Body of pancreas (tissue), 4 donors: ENCODE data around the gene GRIK4.

Experiments used
- POLR2A ChIP-seq, 3 donors: fragments of 450-650 bp; IDR thresholded peaks; one replicate each; pipeline ENCODE4 v1.6.1; 2016; ENCODE audit warnings: antibody characterized with exemption in 3 of 3, mild to moderate bottlenecking in 2 of 3
- TF ChIP-seq, protein P1 (sequence below), 7 experiments: fragments of 450-650 bp in 4 of 7; fragments of 200-600 bp in 3 of 7; sonication (generic) in 3 of 7; IDR thresholded peaks; one replicate each; pipeline ENCODE4 v1.5.1; 2016 to 2019; ENCODE audit warnings: antibody characterized with exemption in 7 of 7

GRCh38 chr11:120595557-120595956 lies 84.0 kb downstream of the GRIK4 start:
- TF ChIP-seq, protein P1, sequence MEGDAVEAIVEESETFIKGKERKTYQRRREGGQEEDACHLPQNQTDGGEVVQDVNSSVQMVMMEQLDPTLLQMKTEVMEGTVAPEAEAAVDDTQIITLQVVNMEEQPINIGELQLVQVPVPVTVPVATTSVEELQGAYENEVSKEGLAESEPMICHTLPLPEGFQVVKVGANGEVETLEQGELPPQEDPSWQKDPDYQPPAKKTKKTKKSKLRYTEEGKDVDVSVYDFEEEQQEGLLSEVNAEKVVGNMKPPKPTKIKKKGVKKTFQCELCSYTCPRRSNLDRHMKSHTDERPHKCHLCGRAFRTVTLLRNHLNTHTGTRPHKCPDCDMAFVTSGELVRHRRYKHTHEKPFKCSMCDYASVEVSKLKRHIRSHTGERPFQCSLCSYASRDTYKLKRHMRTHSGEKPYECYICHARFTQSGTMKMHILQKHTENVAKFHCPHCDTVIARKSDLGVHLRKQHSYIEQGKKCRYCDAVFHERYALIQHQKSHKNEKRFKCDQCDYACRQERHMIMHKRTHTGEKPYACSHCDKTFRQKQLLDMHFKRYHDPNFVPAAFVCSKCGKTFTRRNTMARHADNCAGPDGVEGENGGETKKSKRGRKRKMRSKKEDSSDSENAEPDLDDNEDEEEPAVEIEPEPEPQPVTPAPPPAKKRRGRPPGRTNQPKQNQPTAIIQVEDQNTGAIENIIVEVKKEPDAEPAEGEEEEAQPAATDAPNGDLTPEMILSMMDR (IDR thresholded peaks at IDR 0.05): no peak
- TF ChIP-seq POLR2A (IDR thresholded peaks at IDR 0.05): no peak
